ENCODE results near the gene TAS2R41. TPM values are rescaled to one million over a fixed set of nuclear protein-coding genes. Genes with fewer than 3 reads are reported as not detected.

TAS2R41 gene
- total RNA-seq, 1 donor from 2014 or later: not detected

GRCh38 chr7:143512488-143513340 is 35.0 kb downstream of the TAS2R41 start:
- Histone ChIP-seq H3K36me3 (no peaks in the 10 kb centered on the region), H3K27me3 (ENCODE audit: low read depth) (peaks cover 14% of the 10 kb centered on the region), H3K4me3 (no peak overlapping the region), H3K9me3 (replicated peaks) (no peaks in the 10 kb centered on the region), H3K4me1 (peaks cover 11% of the 10 kb centered on the region), H3K27ac (replicated peaks) (no peak overlapping the region)
- intact Hi-C loops (cut with micrococcal nuclease): no loop called here
- no peak for DNase-seq
- TF ChIP-seq CTCF (IDR thresholded peaks at IDR 0.05; ENCODE audit: borderline replicate concordance): no peak

- no peak for DNase-seq
- Histone ChIP-seq H3K27ac (replicated peaks) (no peak overlapping the region), H3K9me3 (replicated peaks) (no peaks in the 10 kb centered on the region), H3K4me1 (peaks cover 17% of the 10 kb centered on the region), H3K36me3 (no peaks in the 10 kb centered on the region), H3K4me3 (no peak overlapping the region), H3K27me3 (ENCODE audit: low read depth) (peaks cover 14% of the 10 kb centered on the region)
- TF ChIP-seq CTCF (IDR thresholded peaks at IDR 0.05; ENCODE audit: borderline replicate concordance): no peak
- intact Hi-C loops (cut with micrococcal nuclease): no loop called here
Measured at GRCh38 chr7:143514487-143514886, 36.8 kb downstream of the TAS2R41 start.

GRCh38 chr7:143514995-143515735 is 37.5 kb downstream of the TAS2R41 start:
- H3K4me3 ChIP-seq: no peak overlapping the region
- no peaks in the 10 kb centered on the region for H3K36me3 ChIP-seq
- peaks cover 23% of the 10 kb centered on the region for H3K4me1 ChIP-seq
- DNase-seq: no peak
- no peaks in the 10 kb centered on the region for H3K9me3 ChIP-seq (replicated peaks)
- intact Hi-C loops (cut with micrococcal nuclease): no loop called here
- no peak for TF ChIP-seq CTCF (IDR thresholded peaks at IDR 0.05; ENCODE audit: borderline replicate concordance)
- peaks cover 14% of the 10 kb centered on the region for H3K27me3 ChIP-seq (ENCODE audit: low read depth)
- no peak overlapping the region for H3K27ac ChIP-seq (replicated peaks)

GRCh38 chr7:143516981-143517380 is 39.3 kb downstream of the TAS2R41 start:
- intact Hi-C loops (cut with micrococcal nuclease): no loop called here
- no peak overlapping the region for H3K4me3 ChIP-seq
- TF ChIP-seq CTCF (IDR thresholded peaks at IDR 0.05; ENCODE audit: borderline replicate concordance): no peak
- H3K36me3 ChIP-seq: no peaks in the 10 kb centered on the region
- peaks cover 22% of the 10 kb centered on the region for H3K4me1 ChIP-seq
- no peak for DNase-seq
- H3K27ac ChIP-seq (replicated peaks): no peak overlapping the region
- H3K9me3 ChIP-seq (replicated peaks): no peaks in the 10 kb centered on the region
- peaks cover 2% of the 10 kb centered on the region for H3K27me3 ChIP-seq (ENCODE audit: low read depth)

- TF ChIP-seq CTCF (IDR thresholded peaks at IDR 0.05; ENCODE audit: borderline replicate concordance): no peak
- intact Hi-C loops (cut with micrococcal nuclease): no loop called here
Measured at GRCh38 chr7:143518521-143518920, 40.8 kb downstream of the TAS2R41 start.

More at GRCh38 chr7:143518521-143518920, 40.8 kb downstream of the TAS2R41 start:
- no peaks in the 10 kb centered on the region for H3K27me3 ChIP-seq (ENCODE audit: low read depth)
- peaks cover 17% of the 10 kb centered on the region for H3K4me1 ChIP-seq
- no peaks in the 10 kb centered on the region for H3K9me3 ChIP-seq (replicated peaks)
- no peak for DNase-seq
- H3K4me3 ChIP-seq: no peak overlapping the region
- H3K36me3 ChIP-seq: no peaks in the 10 kb centered on the region
- H3K27ac ChIP-seq (replicated peaks): no peak overlapping the region

Measured in left ventricle myocardium inferior (tissue), 1 donor.